ENCODE measurements around the gene ATAT1. TPM values are rescaled to one million over a fixed set of nuclear protein-coding genes. Genes with fewer than 3 reads are reported as not detected.

Gene ATAT1
- total and polyA plus RNA-seq, 7 donors = 1.9 to 5.2 (median 3.0) TPM

DNA sequence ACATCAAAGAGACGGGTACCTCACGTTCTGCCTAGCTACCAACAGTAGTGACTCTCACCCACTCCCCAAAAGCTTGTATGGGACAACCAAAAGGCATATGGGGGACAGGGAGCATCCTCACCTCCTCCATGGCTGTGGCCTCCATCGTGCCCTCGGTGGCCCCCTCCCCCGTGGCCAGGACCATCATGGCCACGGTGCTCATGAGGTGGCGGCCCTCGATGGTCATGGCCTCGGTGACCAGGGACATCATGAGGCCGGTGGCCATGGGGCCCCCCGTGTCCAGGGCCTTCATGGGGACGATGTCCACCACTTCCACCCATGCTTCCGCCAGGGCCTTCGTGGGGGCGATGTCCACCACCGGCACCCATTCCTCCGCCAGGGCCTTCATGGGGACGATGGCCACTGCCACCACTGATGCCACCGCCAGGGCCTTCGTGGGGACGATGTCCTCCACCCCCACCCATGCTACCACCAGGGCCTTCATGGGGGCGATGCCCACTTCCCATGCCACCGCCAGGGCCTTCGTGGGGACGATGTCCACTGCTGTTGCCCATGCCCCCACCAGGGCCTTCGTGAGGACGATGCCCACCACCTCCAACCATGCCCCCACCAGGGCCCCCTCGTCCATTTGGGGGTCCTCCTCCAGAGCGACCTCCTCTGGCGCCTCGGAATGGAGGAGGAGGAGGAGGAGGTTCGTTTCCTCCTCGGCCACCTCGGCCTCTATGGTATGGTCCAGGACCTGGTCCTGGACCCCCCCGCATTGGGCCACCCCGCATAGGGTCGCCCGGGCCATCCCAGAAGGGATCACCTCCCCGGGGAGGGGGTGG is 24.6 kb upstream of the ATAT1 start:
- Histone ChIP-seq H3K4me3 (no peak overlapping the region), H3K27ac (no peak overlapping the region), H3K4me1 (no peaks in the 10 kb centered on the region), H3K36me3 (ENCODE audit: insufficient read depth in 1 of 2, low read depth in 1 of 2) (peaks cover 26 to 70% of the 10 kb centered on the region in 2 donors), H3K27me3 (ENCODE audit: insufficient read depth in 3 of 3, low read length in 2 of 3) (no peaks in the 10 kb centered on the region), H3K9me3 (no peaks in the 10 kb centered on the region)
- intact Hi-C loops (cut with DNase I) = loop anchor here (2.0 to 10.0 kb wide), 2 partner anchors 113 to 117 kb away; partner anchors contain the start of gene HLA-E (in 2 of the 2)
- TF ChIP-seq, protein P1, sequence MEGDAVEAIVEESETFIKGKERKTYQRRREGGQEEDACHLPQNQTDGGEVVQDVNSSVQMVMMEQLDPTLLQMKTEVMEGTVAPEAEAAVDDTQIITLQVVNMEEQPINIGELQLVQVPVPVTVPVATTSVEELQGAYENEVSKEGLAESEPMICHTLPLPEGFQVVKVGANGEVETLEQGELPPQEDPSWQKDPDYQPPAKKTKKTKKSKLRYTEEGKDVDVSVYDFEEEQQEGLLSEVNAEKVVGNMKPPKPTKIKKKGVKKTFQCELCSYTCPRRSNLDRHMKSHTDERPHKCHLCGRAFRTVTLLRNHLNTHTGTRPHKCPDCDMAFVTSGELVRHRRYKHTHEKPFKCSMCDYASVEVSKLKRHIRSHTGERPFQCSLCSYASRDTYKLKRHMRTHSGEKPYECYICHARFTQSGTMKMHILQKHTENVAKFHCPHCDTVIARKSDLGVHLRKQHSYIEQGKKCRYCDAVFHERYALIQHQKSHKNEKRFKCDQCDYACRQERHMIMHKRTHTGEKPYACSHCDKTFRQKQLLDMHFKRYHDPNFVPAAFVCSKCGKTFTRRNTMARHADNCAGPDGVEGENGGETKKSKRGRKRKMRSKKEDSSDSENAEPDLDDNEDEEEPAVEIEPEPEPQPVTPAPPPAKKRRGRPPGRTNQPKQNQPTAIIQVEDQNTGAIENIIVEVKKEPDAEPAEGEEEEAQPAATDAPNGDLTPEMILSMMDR (IDR thresholded peaks at IDR 0.05) = no peak
- WGBS, 3 donors = 88 to 93% (median 89%) methylated on average over 35 to 39 of the region's 39 CpGs
- ATAC-seq = peak in 1 of 4 donors; percentile 5
- no peak for DNase-seq

DNA sequence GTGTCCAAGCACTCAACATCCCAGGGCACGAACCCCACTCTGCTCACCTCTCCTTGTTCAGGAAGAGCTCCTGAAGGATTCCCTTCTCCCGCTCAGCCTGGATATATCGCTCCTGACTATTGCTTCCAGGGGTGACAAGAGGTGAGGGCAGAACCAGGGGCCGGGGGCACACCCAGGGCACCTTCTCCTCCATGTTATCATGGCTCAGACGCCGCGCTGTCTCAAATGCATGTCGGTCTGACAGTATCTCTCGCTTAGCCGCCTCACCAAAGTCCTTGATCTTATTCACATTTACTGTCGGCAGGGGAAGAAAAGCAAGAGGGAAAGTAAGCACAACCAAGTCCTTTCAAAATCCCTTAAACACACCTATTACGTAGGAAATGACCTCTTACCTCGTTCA is 22.7 kb upstream of the ATAT1 start:
- Histone ChIP-seq H3K9me3 (no peaks in the 10 kb centered on the region), H3K36me3 (ENCODE audit: insufficient read depth in 1 of 2, low read depth in 1 of 2) (peaks cover 26 to 90% of the 10 kb centered on the region in 2 donors), H3K4me1 (no peaks in the 10 kb centered on the region), H3K4me3 (no peak overlapping the region), H3K27me3 (ENCODE audit: insufficient read depth in 3 of 3, low read length in 2 of 3) (no peaks in the 10 kb centered on the region), H3K27ac (no peak overlapping the region)
- ATAC-seq (no peak), DNase-seq (no peak)
- WGBS, 3 donors = 94 to 97% (median 94%) methylated on average over 13 of the region's 13 CpGs
- intact Hi-C loops (cut with DNase I) = loop anchor here in 1 of 2 donors (10.0 kb wide), 1 partner anchor 119 kb away; the partner anchor contains the start of gene HLA-E
- TF ChIP-seq, protein P1 (IDR thresholded peaks at IDR 0.05) = no peak

DNA sequence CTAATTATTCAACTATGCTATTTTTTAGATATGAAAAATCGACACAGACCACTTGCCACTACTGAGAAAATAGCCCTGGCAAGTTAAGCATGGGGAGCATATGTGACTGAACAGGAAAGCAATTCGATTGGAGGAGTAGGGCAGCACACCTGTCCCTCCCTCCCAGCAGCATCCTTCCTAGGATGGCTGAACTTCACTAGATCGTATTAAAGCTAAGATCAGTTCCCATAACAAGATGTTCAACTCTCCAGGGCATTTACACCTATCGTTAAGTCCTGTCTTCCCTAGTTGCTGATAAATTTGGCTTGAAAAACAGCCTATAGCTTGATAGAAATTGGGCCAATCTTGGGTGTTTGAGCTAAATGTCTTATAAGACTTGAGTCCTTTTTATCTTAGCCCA is 16.6 kb upstream of the ATAT1 start:
- no peak overlapping the region for H3K27ac ChIP-seq
- H3K36me3 ChIP-seq (ENCODE audit: insufficient read depth in 1 of 2, low read depth in 1 of 2) = peaks cover 14 to 47% of the 10 kb centered on the region in 2 donors
- peaks cover 42% of the 10 kb centered on the region for H3K4me1 ChIP-seq

DNA sequence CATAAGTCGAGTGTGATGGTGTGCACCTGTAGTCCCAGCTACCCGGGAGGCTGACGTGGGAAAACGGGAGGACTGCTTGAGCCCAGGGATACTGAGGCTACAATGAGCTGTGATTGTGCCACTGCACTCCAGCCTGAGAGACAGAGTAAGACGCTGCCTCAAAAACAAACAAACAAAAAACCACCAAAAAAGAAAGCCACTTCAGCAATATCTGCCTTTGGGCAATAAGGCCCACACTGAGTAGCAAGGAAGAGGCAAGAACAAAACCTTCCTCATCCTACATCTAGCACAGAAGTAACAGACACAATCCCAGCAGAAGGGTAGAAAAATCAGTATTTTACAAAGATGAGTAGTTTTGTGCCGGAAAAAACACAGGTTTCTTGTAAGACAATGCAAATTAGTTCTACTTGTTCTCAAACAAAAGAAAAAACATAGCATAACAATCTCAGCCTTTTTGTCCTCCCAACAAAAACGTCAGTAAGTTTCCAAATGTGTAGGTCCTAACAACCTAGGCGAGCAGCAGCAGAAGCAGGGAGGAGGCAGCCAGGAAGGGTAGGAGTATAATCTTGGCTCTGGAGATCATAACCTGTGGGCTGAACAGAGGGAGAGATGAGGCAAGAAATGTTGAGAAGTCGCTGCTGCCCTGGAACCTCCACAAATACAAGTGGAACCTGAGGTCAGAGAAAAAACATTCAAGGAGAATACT is 15.4 kb upstream of the ATAT1 start:
- no peak for DNase-seq
- ATAC-seq = no peak
- TF ChIP-seq, protein P1 (IDR thresholded peaks at IDR 0.05) = no peak
- H3K27ac ChIP-seq = peak overlapping the region; percentile 11
- H3K27me3 ChIP-seq (ENCODE audit: insufficient read depth in 3 of 3, low read length in 2 of 3) = no peaks in the 10 kb centered on the region
- no peak overlapping the region for H3K4me3 ChIP-seq
- 69 to 77% (median 74%) methylated on average over 9 of the region's 9 CpGs for WGBS, 3 donors
- intact Hi-C loops (cut with DNase I) = loop anchor here in 1 of 2 donors (5.0 kb wide), 1 partner anchor 34 kb away; no protein-coding TSS in a partner anchor
- peaks cover 42% of the 10 kb centered on the region for H3K4me1 ChIP-seq
- peaks cover 8 to 42% of the 10 kb centered on the region in 2 donors for H3K36me3 ChIP-seq (ENCODE audit: insufficient read depth in 1 of 2, low read depth in 1 of 2)
- no peaks in the 10 kb centered on the region for H3K9me3 ChIP-seq

More for the DNA sequence above, 16.6 kb upstream of the ATAT1 start:
- H3K9me3 ChIP-seq = no peaks in the 10 kb centered on the region
- H3K4me3 ChIP-seq = no peak overlapping the region
- intact Hi-C loops (cut with DNase I) = loop anchor here in 1 of 2 donors (5.0 kb wide), 1 partner anchor 33 kb away; no protein-coding TSS in a partner anchor
- TF ChIP-seq, protein P1 (IDR thresholded peaks at IDR 0.05) = no peak
- ATAC-seq (no peak), DNase-seq (no peak)
- H3K27me3 ChIP-seq (ENCODE audit: insufficient read depth in 3 of 3, low read length in 2 of 3) = no peaks in the 10 kb centered on the region
- 75 to 79% (median 79%) methylated on average over 4 of the region's 4 CpGs for WGBS, 3 donors
